Nucleus accumbens (tissue), 56 donors: ENCODE data around the gene HBP1.
"Not testable (repeated sequence)": the region's sequence is repeated elsewhere in the genome, so short reads cannot be mapped to it uniquely, and the experiment has no call there.

Experiments used
- DNase-seq, 56 donors: peaks; one replicate each; lab custom pipeline; 2025; lab: John Stamatoyannopoulos, UW

Gene HBP1

GRCh38 chr7:107220356-107220755 is 51.6 kb downstream of the HBP1 start:
- DNase-seq: no peak

- DNase-seq: not testable (repeated sequence)
These were observed 52.0 kb downstream of the HBP1 start for GRCh38 chr7:107220806-107221205.

- no peak for DNase-seq
These were observed 55.8 kb downstream of the HBP1 start for GRCh38 chr7:107224374-107225223.

DNA sequence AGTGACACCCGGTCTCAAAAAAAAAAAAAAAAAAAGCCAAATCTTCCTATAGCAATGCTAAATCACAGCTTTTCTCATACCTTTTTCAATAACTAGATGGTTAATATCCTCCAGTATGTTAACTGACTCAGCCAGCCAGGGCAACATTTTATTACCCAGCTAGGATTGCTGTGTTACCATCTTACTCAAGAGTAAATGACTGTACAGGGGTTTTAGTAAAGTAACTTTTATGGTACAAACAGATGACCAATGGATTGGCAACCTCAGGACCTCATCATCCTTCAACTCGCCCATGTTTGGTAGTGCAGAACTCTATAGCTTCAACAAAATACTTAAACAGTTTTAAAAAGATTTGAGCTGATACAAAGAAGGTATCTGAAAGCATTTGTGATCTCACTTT is 59.5 kb downstream of the HBP1 start:
- DNase-seq: no peak

DNA sequence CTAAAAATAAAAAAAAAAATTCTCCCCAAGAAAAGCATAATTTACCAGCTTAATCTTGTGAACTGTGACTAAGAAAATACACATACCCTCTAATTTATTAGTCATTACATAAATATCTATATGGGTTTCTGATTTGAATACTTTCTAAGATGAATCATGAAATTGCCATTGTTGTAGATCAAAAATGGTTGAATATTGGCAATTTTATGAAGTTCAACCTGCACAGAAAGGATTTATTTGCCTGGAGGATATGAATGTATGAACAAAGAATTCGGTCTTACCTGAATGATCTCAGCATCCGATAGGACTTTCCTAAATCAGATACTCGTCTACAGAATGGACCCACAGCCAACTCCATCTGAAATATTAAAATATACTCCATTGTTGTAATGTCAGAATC is 61.5 kb downstream of the HBP1 start:
- no peak for DNase-seq

GRCh38 chr7:107232568-107233090 is 63.8 kb downstream of the HBP1 start:
- DNase-seq: no peak

GRCh38 chr7:107233174-107233573 is 64.4 kb downstream of the HBP1 start:
- DNase-seq: peak in 3 of 56 donors; percentile 7 to 33 (median 13)

- no peak for DNase-seq
These were observed 65.2 kb downstream of the HBP1 start for GRCh38 chr7:107233981-107234380.

DNA sequence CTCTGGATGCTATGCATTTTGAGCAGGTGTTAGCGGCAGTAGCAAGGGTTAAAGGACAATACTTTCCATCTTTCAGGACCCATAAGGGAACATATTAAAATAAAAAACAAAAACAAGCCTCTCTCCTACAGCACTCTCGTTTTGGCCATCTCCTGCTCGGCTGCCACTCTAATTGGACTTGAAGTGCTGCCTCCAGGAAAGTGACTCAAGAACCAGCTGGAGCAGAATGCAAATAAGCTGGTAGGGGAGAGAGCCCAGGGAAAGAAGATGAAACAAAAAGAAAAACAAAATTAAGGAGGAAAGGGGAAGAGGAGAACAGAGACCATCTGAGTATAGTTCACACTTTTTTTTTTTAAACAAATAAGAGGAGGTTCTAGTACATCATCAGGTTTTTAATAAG is 65.6 kb downstream of the HBP1 start:
- DNase-seq: peak in 13 of 56 donors; percentile 5 to 43 (median 15)

DNA sequence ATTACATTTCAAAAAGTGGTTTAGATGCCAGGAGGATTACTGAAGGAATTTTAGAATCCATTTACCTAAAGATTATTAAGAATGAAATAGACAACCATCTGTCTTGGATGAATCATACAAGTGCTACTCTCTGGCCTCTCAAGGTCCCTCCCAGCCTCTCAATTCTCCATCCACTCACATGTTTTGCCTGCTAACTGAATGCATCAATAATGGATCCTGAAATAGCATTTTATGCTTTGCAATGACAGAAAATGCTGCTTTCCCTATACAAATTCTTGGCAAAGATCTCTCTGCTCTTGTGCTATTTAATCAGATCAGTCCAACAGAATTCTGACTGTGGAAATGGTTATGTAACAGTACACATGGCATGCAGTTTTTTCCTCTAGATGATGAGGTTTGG is 68.1 kb downstream of the HBP1 start:
- no peak for DNase-seq

- no peak for DNase-seq
These were observed 68.6 kb downstream of the HBP1 start for GRCh38 chr7:107237451-107237850.

- DNase-seq: no peak
These were observed 73.5 kb downstream of the HBP1 start for GRCh38 chr7:107242267-107242666.

DNA sequence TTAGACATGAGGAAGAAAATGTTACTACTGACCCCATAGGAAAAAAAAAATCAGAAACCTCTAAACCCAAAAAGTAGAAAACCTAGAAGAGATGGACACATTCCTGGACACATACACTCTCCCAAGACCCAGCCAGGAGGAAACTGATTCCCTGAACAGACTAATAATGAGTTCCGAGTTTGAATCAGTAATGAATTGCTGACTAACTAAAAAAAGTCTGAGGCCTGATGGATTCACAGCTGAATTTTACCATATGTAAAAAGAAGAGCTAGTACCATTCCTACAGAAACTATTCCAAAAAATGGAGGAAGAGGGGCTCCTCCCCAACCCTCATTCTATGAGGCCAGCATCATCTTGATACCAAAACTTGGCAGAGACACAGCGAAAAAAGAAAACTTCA is 75.8 kb downstream of the HBP1 start:
- DNase-seq: no peak

DNA sequence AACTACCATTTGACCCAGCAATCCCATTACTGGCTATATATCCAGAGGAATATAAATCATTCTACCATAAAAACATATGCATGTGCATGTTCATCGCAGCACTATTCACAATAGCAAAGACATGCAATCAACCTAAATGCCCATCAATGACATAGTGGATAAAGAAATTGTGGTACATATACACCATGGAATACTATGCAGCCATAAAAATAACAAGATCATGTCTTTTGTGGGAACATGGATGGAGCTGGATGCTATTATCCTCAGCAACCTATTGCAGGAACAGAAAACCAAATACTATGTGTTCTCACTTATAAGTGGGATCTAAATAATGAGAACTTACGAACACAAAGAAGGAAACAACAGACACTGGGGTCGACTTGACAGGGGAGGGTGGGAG is 78.0 kb downstream of the HBP1 start:
- not testable (repeated sequence) for DNase-seq

DNA sequence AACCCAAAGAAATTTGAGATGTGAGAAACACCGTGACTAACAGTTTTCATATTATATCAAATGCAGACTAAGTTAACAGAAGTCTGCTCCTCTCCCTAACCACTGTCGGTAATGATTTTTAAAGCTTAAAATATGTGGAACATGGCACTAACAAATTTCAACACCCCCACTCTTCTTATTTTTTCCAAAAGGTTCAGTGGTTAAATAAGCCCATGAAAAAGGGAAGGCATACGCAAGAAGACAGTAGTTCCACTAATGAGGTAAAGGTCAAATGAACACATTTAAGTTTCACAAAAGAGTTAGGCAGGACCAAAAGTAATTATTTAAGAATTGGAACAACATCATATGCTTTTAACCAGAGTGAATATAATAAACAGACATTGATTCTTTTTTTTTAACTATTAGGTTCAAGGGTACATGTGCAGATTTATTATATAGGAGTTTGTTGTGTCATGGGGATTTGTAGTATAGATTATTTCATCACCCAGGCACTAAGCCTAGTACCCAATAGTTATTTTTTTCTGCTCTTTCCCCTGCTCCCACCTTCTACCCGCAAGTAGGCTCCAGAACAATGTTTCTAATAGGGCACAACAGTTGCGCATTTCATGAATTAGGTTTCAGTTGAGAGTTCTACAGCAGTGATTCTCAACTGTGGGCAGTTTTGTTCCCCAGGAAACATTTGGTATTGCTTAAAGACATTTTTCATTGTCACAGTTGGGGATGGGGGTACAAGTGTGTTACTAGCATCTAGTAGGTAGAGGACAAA is 79.9 kb downstream of the HBP1 start:
- no peak for DNase-seq

- DNase-seq: no peak
These were observed 83.2 kb downstream of the HBP1 start for GRCh38 chr7:107251963-107252362.
